ENCODE results near the gene CHPF2.

CHPF2 gene

DNA sequence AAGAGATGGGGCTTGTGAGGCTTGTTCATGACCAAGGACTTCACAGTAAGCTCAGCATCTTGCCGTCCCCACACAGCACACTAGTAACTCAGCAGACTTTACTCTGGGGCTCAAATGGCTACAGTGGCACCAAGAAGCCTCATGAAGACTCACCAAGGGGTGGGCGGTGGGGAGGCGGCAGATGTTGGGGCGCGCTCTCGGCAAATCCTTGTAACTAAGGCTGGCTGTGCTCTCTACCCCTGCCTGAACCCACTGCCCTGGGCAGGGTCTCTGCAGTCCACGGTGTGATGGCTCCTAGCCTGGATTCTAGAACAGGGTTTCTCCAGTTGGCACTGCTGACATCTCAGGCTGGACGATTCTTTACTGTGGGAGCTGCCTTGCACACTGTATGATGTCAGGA is 28.6 kb downstream of the CHPF2 start:
- no peak overlapping the region for H3K4me3 ChIP-seq (ENCODE audit: control insufficient read depth, low read depth, low read length)
- TF ChIP-seq, protein P1, sequence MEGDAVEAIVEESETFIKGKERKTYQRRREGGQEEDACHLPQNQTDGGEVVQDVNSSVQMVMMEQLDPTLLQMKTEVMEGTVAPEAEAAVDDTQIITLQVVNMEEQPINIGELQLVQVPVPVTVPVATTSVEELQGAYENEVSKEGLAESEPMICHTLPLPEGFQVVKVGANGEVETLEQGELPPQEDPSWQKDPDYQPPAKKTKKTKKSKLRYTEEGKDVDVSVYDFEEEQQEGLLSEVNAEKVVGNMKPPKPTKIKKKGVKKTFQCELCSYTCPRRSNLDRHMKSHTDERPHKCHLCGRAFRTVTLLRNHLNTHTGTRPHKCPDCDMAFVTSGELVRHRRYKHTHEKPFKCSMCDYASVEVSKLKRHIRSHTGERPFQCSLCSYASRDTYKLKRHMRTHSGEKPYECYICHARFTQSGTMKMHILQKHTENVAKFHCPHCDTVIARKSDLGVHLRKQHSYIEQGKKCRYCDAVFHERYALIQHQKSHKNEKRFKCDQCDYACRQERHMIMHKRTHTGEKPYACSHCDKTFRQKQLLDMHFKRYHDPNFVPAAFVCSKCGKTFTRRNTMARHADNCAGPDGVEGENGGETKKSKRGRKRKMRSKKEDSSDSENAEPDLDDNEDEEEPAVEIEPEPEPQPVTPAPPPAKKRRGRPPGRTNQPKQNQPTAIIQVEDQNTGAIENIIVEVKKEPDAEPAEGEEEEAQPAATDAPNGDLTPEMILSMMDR (IDR thresholded peaks at IDR 0.05; ENCODE audit: control insufficient read depth, insufficient read depth, low read depth, low read length, missing control alignments), result no peak
- no peak for DNase-seq (ENCODE audit: low read depth)

- DNase-seq (ENCODE audit: low read depth), result no peak
- TF ChIP-seq, protein P1 (IDR thresholded peaks at IDR 0.05; ENCODE audit: control insufficient read depth, insufficient read depth, low read depth, low read length, missing control alignments), result no peak
Observed at GRCh38 chr7:151261529-151261928, 29.2 kb downstream of the CHPF2 start.

GRCh38 chr7:151264615-151265014 is 32.3 kb downstream of the CHPF2 start:
- no peak overlapping the region for H3K4me3 ChIP-seq (ENCODE audit: control insufficient read depth, low read depth, low read length)
- TF ChIP-seq, protein P1 (IDR thresholded peaks at IDR 0.05; ENCODE audit: control insufficient read depth, insufficient read depth, low read depth, low read length, missing control alignments), result no peak
- DNase-seq (ENCODE audit: low read depth), result no peak

More at GRCh38 chr7:151261529-151261928, 29.2 kb downstream of the CHPF2 start:
- H3K4me3 ChIP-seq (ENCODE audit: control insufficient read depth, low read depth, low read length), result no peak overlapping the region

DNA sequence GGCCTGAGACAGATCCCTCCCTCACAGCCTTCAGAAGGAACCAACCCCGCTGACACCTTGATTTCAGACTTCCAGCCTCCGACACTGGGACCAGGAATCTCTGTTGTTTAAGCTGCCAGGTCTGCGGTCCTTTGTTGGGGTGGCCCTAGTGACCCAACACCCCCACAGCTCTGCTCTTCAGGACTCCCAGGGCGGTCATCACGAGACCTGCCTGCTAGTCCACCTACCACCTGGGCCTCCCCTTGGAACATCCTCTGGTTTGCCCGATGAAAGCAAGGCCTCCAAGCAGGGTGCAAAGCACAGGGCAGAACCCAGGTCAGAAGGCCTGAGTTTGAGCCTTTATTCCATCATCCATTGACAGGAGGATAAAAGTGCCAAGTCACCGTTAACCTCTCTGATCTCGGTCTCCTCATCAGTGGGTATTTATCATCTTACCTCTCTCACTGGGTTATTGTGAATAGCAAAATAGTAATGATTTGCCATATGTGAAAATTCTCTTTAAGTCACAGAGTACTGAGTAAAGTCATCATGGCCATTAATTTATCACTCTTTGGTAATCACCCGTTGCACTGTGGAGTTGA is 33.2 kb downstream of the CHPF2 start:
- TF ChIP-seq, protein P1 (IDR thresholded peaks at IDR 0.05; ENCODE audit: control insufficient read depth, insufficient read depth, low read depth, low read length, missing control alignments), result no peak
- DNase-seq (ENCODE audit: low read depth), result no peak
- no peak overlapping the region for H3K4me3 ChIP-seq (ENCODE audit: control insufficient read depth, low read depth, low read length)

- TF ChIP-seq, protein P1 (IDR thresholded peaks at IDR 0.05; ENCODE audit: control insufficient read depth, insufficient read depth, low read depth, low read length, missing control alignments), result no peak
- no peak overlapping the region for H3K4me3 ChIP-seq (ENCODE audit: control insufficient read depth, low read depth, low read length)
- DNase-seq (ENCODE audit: low read depth), result no peak
Observed at GRCh38 chr7:151269511-151269910, 37.2 kb downstream of the CHPF2 start.

DNA sequence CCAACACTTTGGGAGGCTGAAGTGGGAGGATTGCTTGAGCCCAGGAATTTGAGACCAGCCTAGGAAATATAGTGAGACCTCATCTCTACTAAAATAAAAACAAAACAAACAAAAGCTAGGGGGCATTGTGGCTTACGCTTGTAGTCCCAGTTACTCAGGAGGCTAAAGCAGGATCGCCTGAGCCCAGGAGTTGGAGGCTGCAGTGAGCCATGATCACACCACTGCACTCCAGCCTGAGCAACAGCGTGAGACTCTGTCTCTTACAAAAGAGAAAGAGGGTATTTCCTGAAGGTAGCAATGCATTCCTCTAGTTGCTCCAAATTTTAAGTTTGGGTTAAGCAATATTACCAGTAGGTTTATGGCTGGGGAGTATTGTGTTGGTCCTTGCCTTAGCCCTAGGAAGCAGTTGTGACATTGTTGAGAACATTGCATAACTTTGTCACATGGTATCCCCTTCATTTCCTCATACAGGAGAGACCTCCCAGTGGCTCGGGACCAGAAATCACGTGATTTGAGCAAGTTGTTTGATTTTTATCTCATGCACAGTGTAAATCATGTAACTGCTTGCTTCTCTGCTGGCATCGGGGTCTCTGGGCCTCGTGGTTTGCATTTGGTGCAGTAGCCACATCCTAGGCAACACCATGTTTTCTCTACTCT is 39.5 kb downstream of the CHPF2 start:
- DNase-seq (ENCODE audit: low read depth), result no peak
- TF ChIP-seq, protein P1 (IDR thresholded peaks at IDR 0.05; ENCODE audit: control insufficient read depth, insufficient read depth, low read depth, low read length, missing control alignments), result no peak
- H3K4me3 ChIP-seq (ENCODE audit: control insufficient read depth, low read depth, low read length), result no peak overlapping the region
